SH-SY5Y (cell line): ENCODE data around the gene PIEZO2.

Experiments
- GATA2 ChIP-seq: IDR thresholded peaks from 2 replicates; pipeline ENCODE4 v1.6.1; 2011; ENCODE audit warnings: mild to moderate bottlenecking, low read depth, low read length
- GATA3 ChIP-seq: IDR thresholded peaks from 2 replicates; pipeline ENCODE4 v1.6.1; 2011; ENCODE audit warnings: low read depth, mild to moderate bottlenecking, low read length, moderate library complexity

DNA sequence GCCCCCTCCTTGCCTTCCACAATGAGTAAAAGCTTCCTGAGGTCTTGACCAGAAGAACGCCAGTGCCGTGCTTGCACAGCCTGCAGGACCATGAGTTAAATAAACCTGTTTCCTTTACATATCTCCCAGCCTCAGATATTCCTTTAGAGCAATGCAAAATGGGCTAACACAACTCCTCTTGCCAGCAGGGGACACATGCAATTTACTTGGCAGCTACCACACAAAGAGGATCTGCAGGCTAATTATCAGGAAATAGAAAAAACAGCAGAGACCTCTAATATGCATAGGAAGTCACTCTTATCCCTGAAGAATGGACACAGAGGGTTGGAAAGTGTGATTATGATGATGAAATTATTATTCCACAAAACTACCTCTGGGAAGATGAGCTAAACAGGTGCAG, 114.0 kb downstream of the PIEZO2 start:
- TF ChIP-seq GATA2 (no peak), GATA3 (no peak)
